IPS DF 4.7 (cell line): ENCODE measurements around the gene CBX3.
"Not testable (repeated sequence)": the region's sequence is repeated elsewhere in the genome, so short reads cannot be mapped to it uniquely, and the experiment has no call there.

Experiments used
- DNase-seq: peaks from one replicate; pipeline ENCODE4 v3.0.0-alpha.2; 2013; ENCODE audit warnings: low spot score; ENCODE audit errors: extremely low read depth

Gene CBX3

DNA sequence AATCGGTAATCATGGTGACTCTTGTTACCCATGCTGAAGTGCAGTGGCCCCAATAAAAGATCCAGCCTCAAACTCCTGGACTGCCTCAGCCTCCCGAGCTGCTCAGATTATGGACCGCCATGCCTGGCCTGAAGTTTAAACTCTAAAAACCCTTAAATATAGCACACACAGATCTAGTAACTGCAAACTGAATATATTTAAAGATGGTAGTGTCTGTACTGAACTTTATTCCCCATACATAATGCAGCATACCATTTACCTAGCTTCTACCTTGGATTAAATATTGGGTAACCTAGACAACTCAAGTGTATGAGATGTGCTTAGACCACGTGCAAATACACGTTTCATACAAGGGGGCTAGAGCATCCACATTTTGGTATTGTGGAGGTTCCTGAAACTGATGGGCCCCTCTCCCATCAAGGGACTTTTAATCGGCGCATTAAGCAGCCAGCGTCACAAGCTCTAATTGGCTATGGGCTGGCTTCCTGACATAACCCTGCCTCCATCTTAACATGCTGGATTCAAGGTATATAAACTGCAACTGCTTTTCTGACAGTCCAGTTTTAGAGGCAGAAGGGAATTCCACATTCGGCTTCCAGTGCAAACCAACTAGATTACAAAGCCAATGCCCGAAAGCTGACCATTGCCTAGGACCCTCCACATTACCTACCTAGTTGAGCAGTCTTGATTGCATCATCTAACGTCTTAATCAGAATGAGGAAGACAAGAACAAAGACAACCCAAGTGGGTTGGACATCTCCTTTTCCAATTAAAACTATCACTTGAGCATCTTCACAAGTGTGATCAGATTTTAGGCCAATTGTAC, 14.0 kb upstream of the CBX3 start:
- DNase-seq = no peak

DNA sequence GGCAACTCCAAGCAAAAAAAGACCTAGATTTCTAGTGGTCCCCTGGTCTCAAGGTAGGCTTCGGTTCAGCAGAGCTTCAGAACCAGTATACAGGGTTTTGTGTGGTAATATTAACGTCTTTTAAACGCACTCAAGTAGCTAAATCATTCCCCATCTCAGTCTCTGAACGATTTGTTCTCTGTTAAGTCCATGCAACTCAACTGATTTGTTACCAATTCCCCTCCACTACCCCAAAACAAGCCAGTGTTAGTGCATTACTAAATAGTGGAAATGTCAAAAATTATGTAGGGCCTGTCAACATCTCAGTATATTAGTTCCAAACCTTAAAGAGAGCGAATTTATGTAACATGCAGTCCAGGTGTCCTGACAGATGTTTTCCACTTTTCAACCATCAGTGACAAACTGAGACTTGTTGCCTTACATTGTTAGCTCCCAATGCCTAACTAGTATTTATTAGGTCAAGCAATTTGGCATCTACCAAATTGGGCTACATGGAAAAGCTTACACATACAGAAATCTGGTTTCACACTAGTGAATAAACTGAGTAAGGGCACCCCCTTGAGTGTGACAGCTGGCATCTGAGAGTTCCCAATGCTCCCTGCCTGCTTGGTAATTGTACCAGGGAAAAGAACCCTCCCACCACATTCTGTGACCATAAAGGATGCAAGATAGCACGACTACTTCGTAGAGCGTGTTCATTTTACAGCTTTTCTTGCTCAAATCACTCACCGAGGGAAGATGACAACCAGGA, 13.2 kb upstream of the CBX3 start:
- DNase-seq = no peak

DNA sequence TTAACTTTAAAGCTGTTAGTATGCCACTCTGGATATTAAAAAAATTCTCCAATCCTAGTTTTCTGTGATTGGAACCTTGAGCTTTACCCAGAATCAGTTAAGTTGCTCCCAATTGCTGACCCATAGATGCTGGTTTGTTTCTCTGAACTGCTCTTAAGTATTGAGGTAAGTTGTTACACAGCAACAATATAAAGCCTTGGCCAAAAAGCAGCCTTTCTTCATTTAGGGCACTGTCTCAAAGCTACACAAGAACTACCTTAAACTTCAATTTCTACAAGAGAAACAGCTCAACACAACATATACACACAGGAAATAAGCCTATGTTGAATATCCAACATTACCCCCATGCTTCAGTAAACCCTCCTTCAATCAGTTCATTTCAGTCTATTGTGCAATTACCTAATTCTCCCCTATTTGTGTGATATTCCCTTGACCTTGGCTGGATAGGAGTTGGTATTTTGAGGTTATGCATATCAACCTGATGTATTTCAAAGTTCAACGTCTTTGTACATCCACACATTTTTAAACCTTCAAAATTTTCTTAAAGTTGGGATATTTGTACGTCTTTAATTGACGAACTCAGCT, 12.5 kb upstream of the CBX3 start:
- DNase-seq = no peak

DNA sequence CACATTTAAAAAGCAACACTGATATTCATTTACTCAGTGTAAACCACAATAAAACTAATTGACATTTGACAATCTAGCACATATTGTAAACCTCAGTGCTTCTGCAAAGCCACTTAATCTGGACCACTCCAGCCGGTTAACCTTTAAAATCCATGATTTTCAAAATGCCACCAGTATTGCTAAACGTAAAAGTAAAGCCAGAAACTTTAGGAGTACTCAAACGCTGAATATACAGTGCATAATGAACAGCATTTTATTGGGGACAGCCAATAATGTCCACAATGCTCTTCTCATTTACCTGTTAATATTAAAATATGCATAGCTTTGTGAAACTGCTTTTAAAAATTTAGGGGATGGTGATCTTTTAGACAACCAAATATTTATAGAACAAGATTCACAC, 11.8 kb upstream of the CBX3 start:
- DNase-seq = no peak

DNA sequence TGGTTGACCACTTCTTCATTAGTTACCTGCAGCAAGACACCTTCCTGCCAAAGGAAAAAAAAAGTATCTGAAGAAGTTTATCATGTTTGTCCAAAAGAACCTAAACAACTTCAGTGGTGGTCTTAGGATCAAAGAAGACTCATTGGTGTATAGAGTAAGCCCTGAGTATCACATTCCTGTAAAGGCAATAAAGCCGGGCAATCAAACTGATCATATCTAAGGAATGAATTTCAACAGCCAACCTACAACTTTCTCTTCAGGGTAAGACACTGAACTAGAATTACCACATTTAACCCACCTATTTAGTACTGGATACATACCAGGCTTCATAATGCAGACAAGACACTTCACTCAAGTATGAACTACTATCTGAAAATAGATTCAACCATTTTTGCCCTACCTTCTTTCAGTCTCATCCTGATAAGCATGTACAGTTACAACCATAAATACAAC, 11.1 kb upstream of the CBX3 start:
- DNase-seq = no peak

DNA sequence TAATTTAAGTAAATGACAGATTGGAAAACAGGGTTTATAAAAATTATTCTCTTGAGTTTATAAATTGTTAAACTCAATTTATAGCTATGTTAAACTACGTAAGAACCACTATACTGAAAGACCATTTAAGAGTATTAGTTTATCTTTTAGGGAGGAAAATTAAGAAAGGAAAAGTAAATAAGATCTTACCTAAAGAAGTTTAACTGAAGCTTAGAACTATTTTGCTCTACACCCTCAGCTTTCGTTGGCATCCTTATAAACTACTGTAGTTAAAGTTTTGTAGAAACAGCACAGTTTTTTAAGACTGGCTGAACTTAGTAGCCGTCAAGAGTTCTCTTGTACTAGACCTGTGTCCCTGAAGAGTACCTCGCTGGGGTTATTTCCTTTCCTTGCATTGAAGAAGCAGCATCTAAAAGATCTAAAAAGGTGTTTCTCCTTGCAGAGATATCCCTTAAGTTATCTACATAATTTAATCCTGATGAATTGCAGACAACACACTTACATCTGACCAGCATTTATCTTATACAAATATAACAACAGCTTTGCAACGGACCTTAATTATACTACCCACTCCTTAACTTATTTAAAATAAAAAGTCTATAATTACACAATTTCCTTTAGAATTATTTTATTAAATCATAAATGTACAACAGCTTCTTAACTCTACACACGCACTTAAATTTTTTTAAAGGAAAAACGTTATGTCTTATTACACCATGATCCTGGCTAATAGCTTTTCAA, 10.1 kb upstream of the CBX3 start:
- DNase-seq = no peak

DNA sequence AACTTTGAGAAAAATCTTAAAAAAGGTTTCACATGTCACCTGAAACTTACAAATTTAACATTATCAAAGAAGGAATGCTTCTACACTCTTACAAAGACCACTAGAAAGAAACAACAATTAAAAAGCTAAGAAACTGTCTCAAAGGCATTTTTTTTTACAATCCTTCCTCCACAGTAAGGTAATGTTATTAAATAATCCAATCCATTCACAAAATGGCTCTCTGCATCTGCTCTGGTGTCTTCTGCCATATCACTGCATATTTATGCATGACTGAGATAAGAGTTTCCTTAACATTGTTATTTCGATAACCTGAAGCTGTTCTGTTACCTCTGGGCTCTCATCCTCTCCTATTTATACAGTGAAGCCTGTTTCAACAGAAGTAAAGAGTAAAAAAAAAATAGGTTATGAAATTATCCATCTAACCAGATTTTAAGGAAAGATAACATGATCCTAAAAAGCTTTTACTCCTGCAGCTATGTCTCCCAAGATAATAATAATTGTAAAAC, 9.5 kb upstream of the CBX3 start:
- no peak for DNase-seq

DNA sequence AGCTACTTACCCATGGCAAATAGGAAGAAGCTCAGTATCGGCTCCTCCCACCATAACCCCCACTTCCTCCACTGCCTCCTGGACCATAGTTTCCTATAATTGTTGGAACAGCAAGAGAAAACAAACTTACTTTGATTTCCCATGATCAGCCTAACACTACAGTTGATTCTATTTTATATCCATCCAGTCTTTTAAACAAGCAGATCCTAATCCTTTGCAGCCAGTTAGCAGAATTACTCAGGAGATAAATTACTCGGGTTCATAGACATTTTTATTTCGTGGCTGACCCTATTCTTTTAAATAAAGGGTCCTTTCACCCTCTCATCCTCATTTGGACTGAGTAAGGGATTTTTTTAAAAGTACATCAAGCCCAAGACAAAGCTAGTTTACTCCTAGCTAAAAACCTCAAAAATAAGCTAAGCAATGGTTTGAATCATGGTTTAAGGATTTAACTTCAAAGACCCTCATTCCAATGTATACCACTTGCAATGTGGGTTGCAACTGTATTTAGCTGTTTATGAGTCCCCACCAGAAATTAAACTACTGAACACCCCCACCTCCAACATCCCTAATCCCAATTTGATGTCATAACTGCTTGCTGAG, 9.0 kb upstream of the CBX3 start:
- no peak for DNase-seq

DNA sequence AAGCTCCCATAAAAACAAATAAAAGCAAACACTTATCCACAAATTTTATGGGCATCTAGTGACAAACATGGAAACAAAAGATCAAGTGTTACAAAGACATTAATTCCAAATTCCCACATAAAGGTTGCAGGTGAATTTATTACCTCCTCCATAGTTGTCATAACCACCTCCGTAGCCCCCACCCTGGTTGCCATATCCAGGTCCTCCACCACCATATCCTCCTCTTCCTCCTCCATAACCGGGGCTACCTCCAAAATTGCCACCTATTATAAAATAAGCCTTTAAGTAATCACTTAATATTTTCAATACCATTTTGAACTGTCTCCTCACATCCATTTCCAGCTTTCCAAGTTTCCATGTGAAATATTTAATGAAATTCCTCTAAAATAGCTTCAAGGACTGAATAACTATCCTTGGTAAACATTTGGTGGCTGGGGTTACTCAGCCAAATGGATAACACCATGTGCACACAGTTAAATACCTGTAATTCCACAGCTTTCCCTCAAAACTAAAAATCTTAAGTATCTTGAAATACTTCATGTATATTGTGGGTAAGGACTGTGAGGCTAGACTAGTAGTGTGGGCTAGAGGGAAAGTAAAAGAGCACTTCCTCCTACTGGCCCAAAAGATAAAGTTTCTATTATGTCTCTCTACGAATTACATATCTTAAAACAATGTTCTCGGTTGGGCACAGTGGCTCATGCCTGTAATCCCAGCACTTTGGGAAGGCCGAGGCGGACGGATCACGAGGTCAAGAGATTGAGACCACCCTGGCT, 7.9 kb upstream of the CBX3 start:
- DNase-seq = no peak

DNA sequence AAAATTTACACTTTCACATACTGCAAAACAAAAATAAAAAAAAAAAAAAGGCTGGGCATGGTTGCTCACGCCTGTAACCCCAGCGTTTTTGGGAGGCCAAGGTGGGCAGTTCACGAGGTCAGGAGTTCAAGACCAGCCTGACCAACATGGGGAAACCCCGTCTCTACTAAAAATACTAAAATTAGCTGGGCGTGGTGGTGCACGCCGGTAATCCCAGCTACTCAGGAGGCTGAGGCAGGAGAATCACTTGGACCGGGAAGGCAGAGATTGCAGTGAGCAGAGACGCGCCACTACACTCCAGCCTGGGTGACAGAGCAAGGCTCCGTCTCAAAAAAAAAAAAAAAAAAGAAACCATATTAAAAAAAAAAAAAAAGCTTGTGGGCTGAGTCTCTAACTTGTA, 6.8 kb upstream of the CBX3 start:
- DNase-seq = not testable (repeated sequence)

DNA sequence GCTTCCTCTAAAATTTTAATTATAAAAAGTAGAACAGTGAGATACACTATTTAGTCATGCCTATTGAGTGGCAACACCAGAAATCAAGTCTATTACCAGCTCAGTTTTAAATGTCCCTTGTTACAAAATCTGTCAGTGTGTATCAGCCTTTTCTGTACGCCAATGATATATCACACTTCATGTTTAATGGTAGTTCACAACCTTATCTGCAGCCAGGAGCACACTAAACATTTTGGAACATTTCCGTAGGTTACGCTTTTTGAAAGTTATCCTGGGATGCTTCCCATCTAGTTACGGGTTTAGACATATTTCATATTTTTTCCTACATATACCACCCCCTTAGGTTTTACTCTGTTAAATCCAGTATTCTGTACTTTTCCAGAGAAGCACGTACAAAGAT, 6.4 kb upstream of the CBX3 start:
- DNase-seq = no peak

DNA sequence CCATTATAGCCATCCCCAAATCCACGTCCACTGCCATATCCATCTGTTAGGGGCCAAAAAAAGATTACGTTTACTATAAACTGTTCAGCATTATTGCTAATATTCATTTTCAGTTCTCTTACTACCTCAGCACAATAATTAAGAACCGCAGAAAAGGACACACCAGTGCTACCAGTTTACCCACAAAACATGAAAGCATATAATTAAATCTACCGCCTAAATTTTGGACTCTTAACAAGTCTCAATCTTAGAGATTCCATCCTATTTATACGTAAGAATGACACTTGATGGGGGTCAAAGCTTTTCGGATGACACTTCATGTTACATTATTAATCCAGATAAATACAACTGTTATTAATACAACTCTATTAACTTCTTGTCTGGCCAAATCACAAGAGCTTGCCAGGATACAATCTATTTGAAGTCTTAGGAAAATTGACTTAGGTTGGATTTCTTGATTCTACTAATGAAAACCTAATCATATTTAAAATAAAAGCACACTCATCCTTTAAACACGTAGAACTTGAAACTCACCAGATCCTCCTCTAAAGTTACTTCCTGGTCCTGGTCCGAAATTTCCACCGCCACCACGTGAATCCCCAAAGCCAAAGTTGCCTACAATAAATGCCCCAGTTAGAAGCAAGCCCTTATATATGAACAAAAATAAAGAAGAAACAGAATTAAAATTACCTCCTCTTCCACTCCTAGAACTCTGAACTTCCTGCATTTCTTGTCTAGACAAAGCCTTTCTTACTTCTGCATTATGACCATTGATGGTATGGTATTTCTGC, 5.5 kb upstream of the CBX3 start:
- no peak for DNase-seq

DNA sequence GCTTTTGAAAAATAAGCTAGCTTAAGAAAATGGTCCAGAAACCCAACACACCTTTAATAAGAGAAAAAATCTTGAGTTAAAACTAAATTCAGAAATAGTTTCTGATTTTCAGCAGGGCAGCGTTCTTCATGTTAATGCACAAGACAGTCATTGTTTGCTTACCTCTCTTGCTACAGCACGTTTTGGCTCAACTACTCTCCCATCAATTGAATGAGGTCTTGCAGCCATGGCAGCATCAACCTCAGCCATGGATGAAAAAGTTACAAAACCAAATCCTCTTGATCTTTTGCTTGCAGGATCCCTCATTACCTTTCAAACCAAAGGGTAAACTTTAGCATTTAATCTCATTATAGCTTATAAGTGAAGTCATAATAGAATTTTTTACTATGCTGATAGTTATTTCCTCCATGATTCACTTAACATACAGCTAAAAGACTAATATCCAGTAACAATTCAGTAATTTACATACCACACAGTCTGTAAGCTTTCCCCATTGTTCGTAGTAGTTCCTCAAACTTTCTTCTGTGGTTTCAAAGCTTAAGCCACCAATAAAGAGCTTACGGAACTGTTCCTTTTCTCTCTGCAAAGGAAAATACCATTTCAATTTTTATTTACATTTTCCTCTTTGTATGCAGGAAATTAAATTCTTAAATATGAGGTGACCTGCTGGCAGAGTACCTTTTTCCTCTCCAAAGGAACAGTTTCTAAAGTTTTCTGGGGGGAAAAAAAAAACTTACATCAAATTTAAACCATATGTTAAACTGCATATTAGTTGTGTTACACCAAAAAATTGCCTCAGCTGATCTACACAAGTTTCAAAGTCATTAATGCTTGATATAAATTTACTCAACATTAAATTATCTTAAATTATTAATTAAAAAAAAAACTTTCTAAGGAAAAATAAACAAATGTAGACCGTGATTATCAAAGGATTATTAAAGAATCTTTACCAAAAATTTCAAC, 4.1 kb upstream of the CBX3 start:
- no peak for DNase-seq

DNA sequence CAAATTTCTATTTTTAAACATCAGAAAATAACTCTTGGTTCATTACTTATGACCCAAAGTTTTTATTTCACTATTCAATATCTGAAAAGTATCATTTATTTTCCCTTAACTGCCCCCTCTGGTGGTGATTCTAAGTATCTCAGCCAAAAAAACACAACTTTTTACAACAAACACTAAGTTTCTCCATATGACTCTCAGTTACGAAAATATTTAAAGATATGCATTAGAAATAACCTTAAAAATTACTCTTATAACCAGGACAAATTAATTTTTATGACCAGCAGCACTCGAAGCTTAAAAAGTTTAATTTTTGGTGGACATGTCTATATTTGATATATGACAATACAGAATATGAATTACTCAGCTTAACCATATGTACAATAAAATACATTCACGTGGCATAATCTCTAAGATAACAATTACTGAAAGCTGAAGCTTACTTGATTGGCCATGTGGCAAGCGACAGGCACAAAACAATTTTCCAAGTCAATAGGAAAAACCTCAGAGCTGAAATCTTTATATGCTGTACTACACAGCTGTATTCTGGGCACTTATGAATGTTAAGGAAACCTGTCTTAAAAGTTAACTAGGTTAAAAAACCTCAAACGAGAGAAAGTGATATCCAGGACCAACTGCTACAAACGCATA, 3.3 kb upstream of the CBX3 start:
- no peak for DNase-seq

DNA sequence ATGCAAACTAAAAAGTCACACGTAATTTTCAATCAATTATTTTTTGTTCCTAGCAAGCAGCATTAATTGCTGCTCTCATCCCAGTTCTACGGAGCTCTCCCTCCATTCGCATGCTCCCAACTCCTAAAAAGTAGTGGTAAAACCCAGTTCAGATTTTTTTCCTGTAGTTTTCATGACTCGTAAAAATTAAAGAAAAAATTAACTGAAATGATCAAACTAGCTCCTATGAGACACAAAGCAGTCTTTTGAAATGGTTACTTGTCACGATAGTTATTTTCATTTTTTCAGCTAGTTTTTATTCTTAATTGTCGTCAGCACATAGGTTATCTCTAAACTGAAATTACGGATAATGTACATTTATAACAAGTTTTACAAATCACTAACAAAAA, 2.8 kb upstream of the CBX3 start:
- no peak for DNase-seq

DNA sequence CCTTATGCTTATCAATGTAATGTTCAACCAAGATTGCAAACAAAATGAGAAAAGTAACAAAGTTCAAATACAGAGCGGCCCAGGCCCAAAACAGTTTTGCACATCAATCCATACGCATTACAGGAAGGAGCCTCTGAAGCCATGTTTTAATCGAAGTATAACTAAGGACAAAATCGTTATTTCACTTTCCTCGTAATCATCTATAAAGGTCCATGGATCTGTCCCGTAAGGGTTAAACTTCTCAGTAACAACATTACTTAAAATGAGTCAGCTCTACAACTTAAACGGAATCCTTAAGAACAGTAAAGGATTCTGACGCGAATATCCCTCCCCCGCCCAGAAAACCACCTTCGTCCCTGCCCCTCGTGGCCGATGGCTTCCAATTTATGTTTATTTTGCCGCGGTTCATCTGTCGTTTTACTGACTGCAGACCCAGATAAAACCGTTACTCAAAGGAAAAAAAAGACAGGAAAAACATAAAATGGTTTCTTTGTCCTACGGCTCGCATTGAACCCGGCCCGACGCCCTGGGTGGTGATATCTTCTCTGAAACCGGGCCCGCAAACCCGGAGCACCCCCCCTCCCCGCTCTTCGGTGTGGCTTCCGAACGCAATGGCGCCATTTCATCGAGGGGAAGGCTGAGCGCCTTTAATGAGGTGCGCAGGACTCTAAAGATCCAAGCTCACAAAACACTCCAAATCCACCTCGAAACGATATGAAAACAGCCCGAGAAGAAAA, 2.1 kb upstream of the CBX3 start:
- DNase-seq = no peak

DNA sequence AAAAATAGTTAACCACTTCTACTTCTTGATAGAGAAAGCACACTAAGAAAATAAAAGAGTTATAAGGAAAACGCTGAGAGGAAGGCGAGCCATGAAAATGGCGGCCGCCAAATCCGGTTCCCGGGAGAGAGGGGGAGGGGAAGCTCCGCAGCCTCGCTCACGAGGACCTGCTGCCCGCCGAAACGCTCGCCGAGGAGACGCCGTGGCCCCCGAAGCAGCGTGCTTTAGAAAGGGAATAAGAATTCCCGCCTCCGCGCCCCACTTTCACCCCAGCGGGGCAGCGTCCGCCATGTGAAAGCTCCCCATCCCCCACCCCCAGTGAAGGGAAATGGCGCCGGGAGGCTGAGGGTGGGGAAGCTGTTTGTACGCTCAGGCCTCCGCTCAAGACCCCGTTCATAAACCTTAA, 1.5 kb upstream of the CBX3 start:
- no peak for DNase-seq
